Mammary microvascular endothelial cell (primary cell): ENCODE results near the gene POTEG. TPM values are rescaled to one million over a fixed set of nuclear protein-coding genes. Genes with fewer than 3 reads are reported as not detected.

ENCODE experiments used
- total RNA-seq: library from RNA; depleted of rRNA; stranded (reverse); fragments of >200 nt; gene quantifications from 2 replicates; pipeline ENCODE4 v1.2.3, GENCODE V29; 2015

POTEG gene
- total RNA-seq: not detected in 2 replicates

GRCh38 chr14:19434241-19434640 is at the start of gene POTEG:
POTEG (minus strand) TSS chr14:19434341; CDS start chr14:19434289, 52 bp downstream.

